HCT116 (cell line): ENCODE measurements around the gene JAK1. TPM values are rescaled to one million over a fixed set of nuclear protein-coding genes. Genes with fewer than 3 reads are reported as not detected.

Experiments
- ATAC-seq: fragments of 200-7000 bp; cut with Tn5 transposase; 2 replicates; pipeline ENCODE4 v1.9.1; 2020; ENCODE audit warnings: mild to moderate bottlenecking, moderate library complexity
- Bru-seq: library from RNA; stranded (reverse); fragments of 400-500 nt; gene quantifications from one replicate; lab custom pipeline; 2021; lab: Mats Ljungman, UMichigan
- BruChase-seq, 2 experiments: library from RNA; stranded (reverse); fragments of 400-500 nt; gene quantifications; one replicate each; lab custom pipeline; 2021; lab: Mats Ljungman, UMichigan
- BruUV-seq: library from RNA; stranded (reverse); fragments of 400-500 nt; replicated peaks from 2 replicates; lab custom pipeline; 2021; lab: Mats Ljungman, UMichigan
- CTCF ChIA-PET: fragments of 300-600 bp; sonication (Branson Sonifier 250); formaldehyde crosslinking; loops from one replicate; lab custom pipeline; 2021; ENCODE audit warnings: antibody characterized with exemption; lab: Charles Lee
- POLR2A ChIA-PET: fragments of 300-600, 350-600 bp; sonication (Branson Sonifier 250); formaldehyde crosslinking; loops from one replicate; lab custom pipeline; 2021; ENCODE audit warnings: antibody characterized with exemption; lab: Charles Lee
- RAD21 ChIA-PET, 2 experiments: fragments of 300-600 bp; sonication (Branson Sonifier 250); formaldehyde crosslinking; loops; one replicate each; lab custom pipeline; 2023; ENCODE audit warnings: low total read pairs in 2 of 2; ENCODE audit not compliant: uncharacterized antibody in 2 of 2, unreplicated experiment in 2 of 2, low non-redundant PET in 1 of 2; lab: Charles Lee
- DNase-seq: peaks from one replicate; pipeline ENCODE4 v3.0.0-alpha.2; 2010; ENCODE audit warnings: low read depth, low spot score
- H2AFZ ChIP-seq: fragments of 200-600 bp; shearing (Covaris generic), sonication (generic); 2 replicates; pipeline ENCODE4 v1.6.1; 2017; ENCODE audit warnings: low read depth, mixed run types, mixed read lengths, antibody characterized with exemption, low read length; ENCODE audit not compliant: poor library complexity, severe bottlenecking
- H3K27ac ChIP-seq: 2 replicates; pipeline ENCODE4 v1.5.1; 2012; ENCODE audit warnings: low read depth, low read length
- H3K27me3 ChIP-seq: fragments of 200-600 bp; sonication (generic); 2 replicates; pipeline ENCODE4 v1.6.1; 2016; ENCODE audit warnings: mixed run types, low read length, mixed read lengths; ENCODE audit not compliant: insufficient read depth
- H3K36me3 ChIP-seq, 2 experiments: fragments of 200-500 bp in 1 of 2; fragments of 200-600 bp in 1 of 2; sonication (Bioruptor generic) in 1 of 2; sonication (generic) in 1 of 2; 2 replicates each; pipeline versions ENCODE4 v1.5.1 to v1.6.1; 2014 to 2016; ENCODE audit warnings: low read length in 2 of 2, inconsistent platforms in 1 of 2, mixed read lengths in 1 of 2, mixed run types in 1 of 2; ENCODE audit not compliant: insufficient read depth in 2 of 2, control insufficient read depth in 1 of 2
- H3K4me1 ChIP-seq, 2 experiments: fragments of 200-600 bp in 1 of 2; sonication (generic) in 1 of 2; 2 replicates each; pipeline versions ENCODE4 v1.5.1 to v1.6.1; 2012 to 2017; ENCODE audit warnings: low read length in 2 of 2, inconsistent platforms in 1 of 2, mild to moderate bottlenecking in 1 of 2, mixed read lengths in 1 of 2, mixed run types in 1 of 2, moderate library complexity in 1 of 2; ENCODE audit not compliant: insufficient read depth in 2 of 2, control insufficient read depth in 1 of 2
- H3K4me2 ChIP-seq: fragments of 200-600 bp; sonication (generic); 2 replicates; pipeline ENCODE4 v1.6.1; 2017; ENCODE audit warnings: mixed run types, low read length, mixed read lengths
- H3K4me3 ChIP-seq, 2 experiments: fragments of 200-600 bp in 1 of 2; sonication (generic) in 1 of 2; replicated peaks in 1 of 2; 2 replicates each; pipeline ENCODE4 v1.5.1; 2011 to 2016; ENCODE audit warnings: low read length in 2 of 2, control low read depth in 1 of 2, low read depth in 1 of 2, mild to moderate bottlenecking in 1 of 2, mixed read lengths in 1 of 2, mixed run types in 1 of 2
- H3K79me2 ChIP-seq: fragments of 200-600 bp; sonication (generic); 2 replicates; pipeline ENCODE4 v1.6.1; 2017; ENCODE audit warnings: mild to moderate bottlenecking, mixed run types, low read length, moderate library complexity, mixed read lengths; ENCODE audit not compliant: insufficient read depth
- H3K9ac ChIP-seq: fragments of 200-600 bp; sonication (generic); 2 replicates; pipeline ENCODE4 v1.6.1; 2016; ENCODE audit warnings: low read length, mixed read lengths
- H3K9me2 ChIP-seq: fragments of 200-600 bp; sonication (generic), shearing (Covaris generic); 2 replicates; pipeline ENCODE4 v1.6.1; 2017; ENCODE audit warnings: mixed run types, mild to moderate bottlenecking, moderate library complexity; ENCODE audit not compliant: insufficient read depth
- H3K9me3 ChIP-seq, 2 experiments: fragments of 200-500 bp in 1 of 2; fragments of 200-600 bp in 1 of 2; sonication (Bioruptor generic) in 1 of 2; sonication (generic) in 1 of 2; 2 replicates each; pipeline ENCODE4 v1.6.1; 2014 to 2017; ENCODE audit warnings: low read length in 2 of 2, mixed read lengths in 2 of 2, inconsistent platforms in 1 of 2, low read depth in 1 of 2, mild to moderate bottlenecking in 1 of 2, mixed run types in 1 of 2, moderate library complexity in 1 of 2; ENCODE audit not compliant: control insufficient read depth in 1 of 2, insufficient read depth in 1 of 2
- H4K20me1 ChIP-seq: fragments of 200-600 bp; sonication (generic), shearing (Covaris generic); 2 replicates; pipeline ENCODE4 v1.6.1; 2017; ENCODE audit warnings: mixed run types, mild to moderate bottlenecking, moderate library complexity; ENCODE audit not compliant: insufficient read depth
- CEBPB ChIP-seq: IDR thresholded peaks from 2 replicates; pipeline ENCODE4 v1.6.1; 2012; ENCODE audit warnings: low read depth
- CTCF ChIP-seq, 3 experiments: fragments of 200-600 bp in 1 of 3; sonication (generic) in 1 of 3; IDR thresholded peaks in 2 of 3; conservative IDR thresholded peaks in 1 of 3; 2 replicates each; pipeline ENCODE4 v1.5.1; 2012 to 2017; ENCODE audit warnings: low read depth in 2 of 3, low read length in 2 of 3, antibody characterized with exemption in 1 of 3, borderline replicate concordance in 1 of 3, control low read depth in 1 of 3, mild to moderate bottlenecking in 1 of 3, mixed read lengths in 1 of 3, mixed run types in 1 of 3, moderate library complexity in 1 of 3; ENCODE audit not compliant: insufficient read depth in 1 of 3
- EGR1 ChIP-seq: IDR thresholded peaks from 2 replicates; pipeline ENCODE4 v1.6.1; 2012; ENCODE audit warnings: low read depth
- ELF1 ChIP-seq: IDR thresholded peaks from 2 replicates; pipeline ENCODE4 v1.6.1; 2012; ENCODE audit warnings: low read depth, borderline replicate concordance
- JUND ChIP-seq: IDR thresholded peaks from 2 replicates; pipeline ENCODE4 v1.6.1; 2012
- POLR2A ChIP-seq: IDR thresholded peaks from 2 replicates; pipeline ENCODE4 v1.7.0; 2011; ENCODE audit warnings: borderline replicate concordance; ENCODE audit not compliant: insufficient read depth, insufficient read length; ENCODE audit errors: extremely low read depth
- POLR2AphosphoS5 ChIP-seq: IDR thresholded peaks from 2 replicates; pipeline ENCODE4 v1.6.1; 2011; ENCODE audit warnings: mild to moderate bottlenecking, low read depth, low read length, moderate library complexity
- YY1 ChIP-seq: IDR thresholded peaks from 2 replicates; pipeline ENCODE4 v1.6.1; 2011; ENCODE audit warnings: low read length, low read depth, moderate library complexity, mild to moderate bottlenecking; ENCODE audit not compliant: insufficient replicate concordance; ENCODE audit errors: extremely low read depth
- ZFX ChIP-seq: fragments of 450-650 bp; IDR thresholded peaks from 2 replicates; pipeline ENCODE4 v1.6.1; 2017
- intact Hi-C: fragments of 100-400 bp; cut with micrococcal nuclease; formaldehyde crosslinking; loops from 2 replicates; pipeline ENCODE4 v1.10.0; 2022
- long read RNA-seq: library from polyadenylated mRNA; unstranded; transcript quantifications from one replicate; pipeline ENCODE4 v2.0.0, GENCODE V29; 2021; ENCODE audit not compliant: unreplicated experiment
- polyA plus RNA-seq: library from polyadenylated mRNA; unstranded; fragments of >200 nt; gene quantifications from 2 replicates; pipeline ENCODE4 v1.2.1, GENCODE V29; 2012; ENCODE audit warnings: missing spikeins
- total RNA-seq: library from RNA; stranded (reverse); gene quantifications from one replicate; pipeline ENCODE4 v1.2.1, GENCODE V29; 2021; ENCODE audit not compliant: unreplicated experiment
- TF ChIP-seq, protein P1 (sequence below): IDR thresholded peaks from 2 replicates; pipeline ENCODE4 v1.6.1; 2011; ENCODE audit warnings: mild to moderate bottlenecking, low read length, moderate library complexity; ENCODE audit not compliant: insufficient replicate concordance; ENCODE audit errors: extremely low read depth

JAK1 gene
- total RNA-seq (53.2 TPM), Bru-seq, nascent RNA (percentile 87 among the genes with signal in this experiment), BruChase-seq, experiment 1, labeled RNA remaining after a 6-hour chase (percentile 87 among the genes with signal in this experiment), BruChase-seq, experiment 2, labeled RNA remaining after a 2-hour chase (percentile 75 among the genes with signal in this experiment)
- 36.3 and 38.1 TPM in 2 replicates for polyA plus RNA-seq
- long read RNA-seq, full-length matches to known transcripts = 37 of 104 reads
- long read RNA-seq, partial matches to known transcripts = 56 of 104 reads
- long read RNA-seq, other reads (novel, unspliced or antisense) = 11 of 104 reads

GRCh38 chr1:64966158-64966971 is at the start of gene JAK1:
JAK1 (minus strand) TSS chr1:64966549; CDS start chr1:64886264, 80,285 bp downstream.
- no peak for DNase-seq
- POLR2A ChIA-PET = interaction anchor here (0.8 to 1.3 kb wide), 2 partner anchors 37 to 68 kb away, joined by 3 to 5 read pairs; no protein-coding TSS in a partner anchor

More at GRCh38 chr1:64966158-64966971, at the start of gene JAK1:
- CTCF ChIA-PET = interaction anchor here (0.8 kb wide), 1 partner anchor 14 kb away, joined by 3 read pairs; no protein-coding TSS in a partner anchor
- BruUV-seq = no TSS peak
- ATAC-seq = peak; percentile 91
- Histone ChIP-seq H2AFZ (peak within 1 kb of the TSS; percentile 87), H3K27me3 (no peaks in the 10 kb centered on the region), H3K4me3 (peak within 1 kb of the TSS; percentile 82 to 90)
- TF ChIP-seq, protein P1, sequence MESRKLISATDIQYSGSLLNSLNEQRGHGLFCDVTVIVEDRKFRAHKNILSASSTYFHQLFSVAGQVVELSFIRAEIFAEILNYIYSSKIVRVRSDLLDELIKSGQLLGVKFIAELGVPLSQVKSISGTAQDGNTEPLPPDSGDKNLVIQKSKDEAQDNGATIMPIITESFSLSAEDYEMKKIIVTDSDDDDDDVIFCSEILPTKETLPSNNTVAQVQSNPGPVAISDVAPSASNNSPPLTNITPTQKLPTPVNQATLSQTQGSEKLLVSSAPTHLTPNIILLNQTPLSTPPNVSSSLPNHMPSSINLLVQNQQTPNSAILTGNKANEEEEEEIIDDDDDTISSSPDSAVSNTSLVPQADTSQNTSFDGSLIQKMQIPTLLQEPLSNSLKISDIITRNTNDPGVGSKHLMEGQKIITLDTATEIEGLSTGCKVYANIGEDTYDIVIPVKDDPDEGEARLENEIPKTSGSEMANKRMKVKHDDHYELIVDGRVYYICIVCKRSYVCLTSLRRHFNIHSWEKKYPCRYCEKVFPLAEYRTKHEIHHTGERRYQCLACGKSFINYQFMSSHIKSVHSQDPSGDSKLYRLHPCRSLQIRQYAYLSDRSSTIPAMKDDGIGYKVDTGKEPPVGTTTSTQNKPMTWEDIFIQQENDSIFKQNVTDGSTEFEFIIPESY = no peak
- TF ChIP-seq POLR2A = peak; percentile 84
- peak; percentile 95 for TF ChIP-seq ZFX
- TF ChIP-seq POLR2AphosphoS5 = peak; percentile 93
- TF ChIP-seq CEBPB = no peak
- no peak for TF ChIP-seq JUND
- no peak for TF ChIP-seq EGR1
- TF ChIP-seq ELF1 = no peak
- no peak for TF ChIP-seq YY1
- TF ChIP-seq CTCF (IDR thresholded peaks at IDR 0.05 in 2 of 3, conservative IDR thresholded peaks at IDR 0.05 in 1 of 3; ENCODE audit: borderline replicate concordance in 1 of 3, insufficient read depth in 1 of 3, low read depth in 2 of 3, low read length in 2 of 3) = no peak
- TF ChIP-seq, all 23 proteins: peak for 3
- Histone ChIP-seq H3K36me3 (no peaks in the 10 kb centered on the region), H3K27ac (peak within 1 kb of the TSS; percentile 82), H3K4me2 (peak within 1 kb of the TSS; percentile 95), H3K9me3 (no peaks in the 10 kb centered on the region), H3K79me2 (peaks cover 44% of the 10 kb centered on the region), H4K20me1 (no peaks in the 10 kb centered on the region), H3K9ac (peak within 1 kb of the TSS; percentile 74), H3K9me2 (no peaks in the 10 kb centered on the region), H3K4me1 (peaks cover 8 to 18% of the 10 kb centered on the region in 2 experiments; a peak in 3 of 4 replicates)
- RAD21 ChIA-PET = no interaction called here
- intact Hi-C loops = loop anchor here (5.0 to 10.0 kb wide), 2 partner anchors 102 to 279 kb away; no protein-coding TSS in a partner anchor
